Osteocyte (in vitro differentiated cells): ENCODE results near the gene ENAH. TPM values are rescaled to one million over a fixed set of nuclear protein-coding genes. Genes with fewer than 3 reads are reported as not detected.

Source experiments
- DNase-seq: peaks from one replicate; pipeline ENCODE4 v3.0.0; 2021; ENCODE audit warnings: mixed read lengths; ENCODE audit not compliant: unreplicated experiment; ENCODE audit errors: extremely low spot score
- H3K27ac Mint-ChIP-seq: one replicate; pipeline ENCODE4 v1.8.0; 2021; ENCODE audit warnings: mild to moderate bottlenecking, mixed read lengths; ENCODE audit not compliant: unreplicated experiment
- H3K27me3 Mint-ChIP-seq: one replicate; pipeline ENCODE4 v1.8.0; 2021; ENCODE audit warnings: mixed read lengths; ENCODE audit not compliant: unreplicated experiment
- H3K36me3 Mint-ChIP-seq: one replicate; pipeline ENCODE4 v1.8.0; 2021; ENCODE audit warnings: mixed read lengths; ENCODE audit not compliant: unreplicated experiment
- H3K4me1 Mint-ChIP-seq: one replicate; pipeline ENCODE4 v1.8.0; 2021; ENCODE audit warnings: mixed read lengths; ENCODE audit not compliant: unreplicated experiment
- H3K4me3 Mint-ChIP-seq: one replicate; pipeline ENCODE4 v1.8.0; 2021; ENCODE audit warnings: mild to moderate bottlenecking, moderate library complexity, mixed read lengths; ENCODE audit not compliant: unreplicated experiment
- H3K9me3 Mint-ChIP-seq: one replicate; pipeline ENCODE4 v1.8.0; 2021; ENCODE audit warnings: mixed read lengths; ENCODE audit not compliant: unreplicated experiment
- total RNA-seq: library from RNA; stranded (reverse); gene quantifications from 2 replicates; pipeline ENCODE4 v1.2.1, GENCODE V29; 2021
- TF ChIP-seq, protein P1 (sequence below): fragments of 200-600 bp; sonication (generic); IDR thresholded peaks from 2 replicates; pipeline ENCODE4 v1.5.0; 2021; ENCODE audit warnings: antibody characterized with exemption, mild to moderate bottlenecking, moderate library complexity

ENAH gene
- total RNA-seq, 1 donor from 2014 or later: 232 TPM

DNA sequence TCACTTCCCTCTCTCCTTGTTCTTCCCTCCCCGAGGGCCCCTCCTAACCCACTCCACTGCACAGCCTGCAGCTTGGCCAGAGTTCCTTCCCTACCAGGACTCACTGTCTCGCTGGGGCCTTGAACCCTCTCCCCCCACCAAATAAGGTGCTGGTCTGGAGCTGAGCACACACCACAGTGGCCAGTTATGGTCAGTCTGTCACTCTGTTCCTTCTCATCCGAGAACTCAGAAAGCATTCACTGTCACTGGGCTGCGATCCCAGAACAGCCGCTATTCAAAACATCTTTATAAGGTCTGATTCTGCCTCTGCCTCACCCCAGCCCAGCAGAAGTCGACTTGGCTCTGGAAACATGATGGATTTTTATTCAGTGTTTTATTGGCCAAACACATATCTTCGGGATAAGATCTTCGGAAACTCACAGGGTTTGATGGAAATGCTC, 205.3 kb downstream of the ENAH start:
- Mint-ChIP-seq H3K9me3 (no peaks in the 10 kb centered on the region), H3K27me3 (peaks cover 8% of the 10 kb centered on the region), H3K4me3 (no peak overlapping the region), H3K36me3 (no peaks in the 10 kb centered on the region), H3K27ac (no peak overlapping the region), H3K4me1 (peaks cover 7% of the 10 kb centered on the region)
- no peak for DNase-seq
- TF ChIP-seq, protein P1, sequence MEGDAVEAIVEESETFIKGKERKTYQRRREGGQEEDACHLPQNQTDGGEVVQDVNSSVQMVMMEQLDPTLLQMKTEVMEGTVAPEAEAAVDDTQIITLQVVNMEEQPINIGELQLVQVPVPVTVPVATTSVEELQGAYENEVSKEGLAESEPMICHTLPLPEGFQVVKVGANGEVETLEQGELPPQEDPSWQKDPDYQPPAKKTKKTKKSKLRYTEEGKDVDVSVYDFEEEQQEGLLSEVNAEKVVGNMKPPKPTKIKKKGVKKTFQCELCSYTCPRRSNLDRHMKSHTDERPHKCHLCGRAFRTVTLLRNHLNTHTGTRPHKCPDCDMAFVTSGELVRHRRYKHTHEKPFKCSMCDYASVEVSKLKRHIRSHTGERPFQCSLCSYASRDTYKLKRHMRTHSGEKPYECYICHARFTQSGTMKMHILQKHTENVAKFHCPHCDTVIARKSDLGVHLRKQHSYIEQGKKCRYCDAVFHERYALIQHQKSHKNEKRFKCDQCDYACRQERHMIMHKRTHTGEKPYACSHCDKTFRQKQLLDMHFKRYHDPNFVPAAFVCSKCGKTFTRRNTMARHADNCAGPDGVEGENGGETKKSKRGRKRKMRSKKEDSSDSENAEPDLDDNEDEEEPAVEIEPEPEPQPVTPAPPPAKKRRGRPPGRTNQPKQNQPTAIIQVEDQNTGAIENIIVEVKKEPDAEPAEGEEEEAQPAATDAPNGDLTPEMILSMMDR: no peak

DNA sequence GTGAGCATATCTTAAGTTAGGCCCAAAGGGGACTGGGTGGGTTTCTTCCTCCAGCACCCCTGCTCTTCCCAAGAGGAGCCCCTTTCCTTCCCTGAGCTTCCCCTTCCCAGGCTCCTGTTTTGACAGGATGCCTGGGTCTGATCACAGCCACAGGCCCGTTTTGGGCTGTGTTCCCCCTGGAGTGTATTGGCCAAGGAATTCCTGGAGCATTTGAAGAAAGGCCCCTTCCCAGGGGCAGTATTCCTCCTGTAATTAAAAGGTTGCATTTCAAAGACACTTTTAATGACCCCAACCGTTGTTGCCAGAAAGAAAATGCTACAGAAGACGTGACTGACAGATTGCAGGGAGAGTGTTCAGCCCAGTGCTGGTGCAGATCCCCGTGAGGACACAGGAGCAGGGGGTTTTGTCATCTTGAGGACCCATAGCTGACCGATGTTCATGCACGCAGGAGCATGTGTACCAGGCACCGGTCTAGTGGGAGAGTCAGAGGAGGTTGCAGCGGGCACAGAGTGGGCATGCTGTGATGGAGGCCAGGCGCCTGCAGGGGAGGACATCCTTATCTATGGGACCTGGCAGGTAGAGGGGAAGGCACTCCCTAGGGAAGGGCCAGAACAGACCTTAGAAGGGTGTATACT, 205.8 kb downstream of the ENAH start:
- TF ChIP-seq, protein P1: no peak
- H3K4me3 Mint-ChIP-seq: no peak overlapping the region
- peaks cover 7% of the 10 kb centered on the region for H3K4me1 Mint-ChIP-seq
- no peak for DNase-seq
- no peaks in the 10 kb centered on the region for H3K36me3 Mint-ChIP-seq
- H3K27ac Mint-ChIP-seq: no peak overlapping the region
- peaks cover 8% of the 10 kb centered on the region for H3K27me3 Mint-ChIP-seq
- no peaks in the 10 kb centered on the region for H3K9me3 Mint-ChIP-seq

DNA sequence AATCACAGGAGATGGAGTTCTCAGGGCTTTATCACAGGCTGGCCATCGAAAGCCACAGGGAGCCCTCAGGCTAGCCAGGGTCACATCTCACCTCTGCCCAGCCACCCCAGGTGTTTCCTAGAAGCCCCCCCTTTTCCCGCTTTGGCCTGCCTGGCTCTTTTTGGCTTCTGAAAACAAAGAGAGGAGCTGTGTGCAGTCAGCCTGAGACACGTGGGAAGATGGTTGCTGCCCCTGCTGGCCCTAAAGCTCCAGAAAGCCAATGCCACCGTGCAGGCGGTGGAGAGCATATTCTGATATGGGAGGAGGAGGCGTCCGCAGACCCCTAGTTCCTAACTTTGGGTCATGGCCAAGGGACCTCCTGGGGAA, 206.3 kb downstream of the ENAH start:
- no peak overlapping the region for H3K4me3 Mint-ChIP-seq
- H3K36me3 Mint-ChIP-seq: no peaks in the 10 kb centered on the region
- no peaks in the 10 kb centered on the region for H3K9me3 Mint-ChIP-seq
- TF ChIP-seq, protein P1: no peak
- no peak overlapping the region for H3K27ac Mint-ChIP-seq
- H3K4me1 Mint-ChIP-seq: peaks cover 11% of the 10 kb centered on the region
- no peak for DNase-seq
- H3K27me3 Mint-ChIP-seq: peaks cover 8% of the 10 kb centered on the region

DNA sequence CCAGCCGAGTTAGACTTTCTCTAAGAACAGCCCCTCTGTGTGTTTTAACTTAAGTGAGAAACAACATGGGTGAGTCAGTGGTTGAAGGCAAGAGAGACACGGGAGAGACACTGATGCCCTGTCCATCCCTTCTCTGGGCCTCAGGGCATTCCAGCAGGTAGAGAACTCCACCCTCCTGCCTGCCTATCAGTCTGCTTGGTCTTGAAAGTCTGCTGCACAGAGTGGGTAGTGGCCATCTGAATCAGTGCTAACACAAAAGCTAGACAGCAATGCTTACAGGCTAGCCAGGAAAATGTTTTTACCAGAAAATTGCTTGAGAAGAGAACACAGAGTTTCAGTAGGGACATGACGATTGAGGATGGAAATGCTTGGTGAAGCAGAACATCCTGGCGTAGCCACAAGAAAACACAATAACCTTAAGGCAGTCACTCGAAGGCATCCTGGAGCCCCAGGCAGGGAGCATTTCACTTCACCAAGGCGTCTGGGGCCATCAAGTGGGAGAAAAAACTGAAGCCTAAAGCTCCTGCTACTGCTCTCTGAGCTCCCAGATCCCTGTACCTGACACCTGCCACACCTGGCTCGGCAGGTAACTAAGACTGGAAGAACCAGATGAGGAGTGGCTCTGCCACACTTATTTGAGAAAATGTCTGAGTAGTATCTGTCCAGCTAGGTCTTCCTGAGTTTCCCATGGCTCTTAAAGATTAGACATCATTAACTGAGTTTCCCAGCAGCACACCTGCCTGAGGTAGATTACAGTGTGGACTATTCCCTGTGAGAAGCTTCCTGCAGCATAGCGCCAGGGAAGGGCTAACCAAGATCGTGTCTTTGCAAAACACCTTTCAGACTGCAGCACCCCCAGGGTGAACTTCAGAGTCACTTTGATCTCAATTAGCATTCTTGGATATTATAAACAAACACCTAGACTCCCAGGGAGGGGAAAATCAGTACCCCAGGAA, 207.0 kb downstream of the ENAH start:
- DNase-seq: no peak
- Mint-ChIP-seq H3K9me3 (no peaks in the 10 kb centered on the region), H3K4me3 (no peak overlapping the region), H3K27ac (no peak overlapping the region), H3K4me1 (peaks cover 11% of the 10 kb centered on the region), H3K27me3 (peaks cover 8% of the 10 kb centered on the region), H3K36me3 (no peaks in the 10 kb centered on the region)
- TF ChIP-seq, protein P1: no peak

DNA sequence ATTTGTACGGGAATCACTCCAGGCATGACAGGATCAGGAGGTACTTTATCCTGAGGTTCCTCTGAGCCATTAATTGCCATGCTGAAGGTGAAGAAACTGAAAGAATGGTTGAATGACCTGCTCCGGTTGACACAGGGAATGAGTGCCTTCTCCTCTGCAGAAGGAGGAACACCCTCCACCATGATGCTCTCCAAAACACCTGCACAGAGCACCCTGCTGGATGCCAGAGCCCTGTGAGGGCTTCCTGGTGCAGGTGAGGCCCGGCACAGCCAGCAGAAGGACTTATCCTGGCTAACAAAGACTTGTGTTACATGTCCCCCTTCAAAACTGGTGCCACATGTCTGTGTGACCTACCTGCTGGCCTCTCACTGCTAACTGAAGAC, 210.8 kb downstream of the ENAH start:
- Mint-ChIP-seq H3K4me3 (no peak overlapping the region), H3K4me1 (peaks cover 11% of the 10 kb centered on the region), H3K27ac (no peak overlapping the region), H3K27me3 (no peaks in the 10 kb centered on the region), H3K9me3 (no peaks in the 10 kb centered on the region), H3K36me3 (no peaks in the 10 kb centered on the region)
- peak; percentile 74 for DNase-seq
- TF ChIP-seq, protein P1: no peak
